Measurements from ENCODE around the gene MFAP2.

MFAP2 gene

DNA sequence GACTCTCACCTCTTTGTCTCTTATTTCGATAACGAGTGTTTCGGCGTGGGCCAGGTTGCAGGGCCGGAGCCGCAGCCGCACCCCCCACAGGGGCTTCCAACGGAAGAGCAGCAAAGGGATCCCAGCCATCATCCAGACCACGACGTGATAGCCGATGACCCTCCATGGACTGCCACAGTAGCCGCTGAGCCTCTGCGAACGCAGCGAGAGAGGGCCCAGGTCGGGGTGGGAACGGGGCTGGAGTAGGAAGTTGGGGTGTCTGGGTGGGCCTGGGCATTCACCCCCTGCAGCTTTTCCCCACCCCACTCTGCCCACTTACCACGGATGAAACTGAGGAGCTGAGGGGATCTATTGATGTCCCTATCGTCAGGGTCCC lies 24.9 kb upstream of the MFAP2 start:
- no peak for DNase-seq

DNA sequence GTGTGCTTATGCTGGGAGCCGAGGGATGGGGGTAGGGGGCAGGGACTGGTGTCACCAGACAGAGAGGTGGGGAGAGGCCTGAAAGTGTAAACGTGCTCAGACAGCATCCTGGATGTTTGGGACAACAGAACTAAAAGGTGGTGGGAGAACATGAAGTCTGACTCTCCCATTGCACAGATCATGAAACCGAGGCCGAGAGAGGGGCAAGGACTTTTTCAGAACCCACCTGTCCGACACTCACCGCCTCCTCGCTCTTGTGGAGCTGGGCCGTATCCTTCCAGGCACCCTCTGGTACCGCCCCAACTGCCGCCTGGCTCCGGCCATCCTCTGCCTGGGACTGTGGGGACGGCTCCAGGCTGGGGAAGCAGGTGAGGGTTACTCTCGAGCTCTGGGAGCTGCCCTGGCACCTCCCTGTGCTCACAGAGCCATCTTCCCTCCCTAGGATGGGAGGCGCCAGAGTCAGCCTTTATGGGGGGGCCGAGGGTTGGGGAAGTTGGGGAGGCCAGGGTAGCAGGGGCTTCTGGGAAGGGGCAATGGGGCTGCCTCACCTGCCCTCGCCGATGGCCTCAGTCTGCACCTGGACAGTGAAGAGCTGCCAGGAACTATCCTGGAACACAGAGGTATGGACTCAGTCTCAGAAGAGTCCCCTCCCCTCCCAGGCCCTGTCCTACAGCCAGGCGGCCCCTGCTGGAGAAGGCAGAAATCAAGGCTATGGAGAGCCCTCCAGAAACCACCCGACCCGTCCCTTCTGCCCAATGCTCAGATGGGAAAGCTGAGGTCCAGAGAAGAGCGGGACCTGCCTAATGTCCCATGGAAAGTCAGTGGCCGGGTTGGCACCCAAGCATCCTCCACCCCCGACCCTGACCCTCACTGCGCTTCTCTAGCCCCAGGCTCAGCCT lies 24.3 kb upstream of the MFAP2 start:
- no peak for DNase-seq

DNA sequence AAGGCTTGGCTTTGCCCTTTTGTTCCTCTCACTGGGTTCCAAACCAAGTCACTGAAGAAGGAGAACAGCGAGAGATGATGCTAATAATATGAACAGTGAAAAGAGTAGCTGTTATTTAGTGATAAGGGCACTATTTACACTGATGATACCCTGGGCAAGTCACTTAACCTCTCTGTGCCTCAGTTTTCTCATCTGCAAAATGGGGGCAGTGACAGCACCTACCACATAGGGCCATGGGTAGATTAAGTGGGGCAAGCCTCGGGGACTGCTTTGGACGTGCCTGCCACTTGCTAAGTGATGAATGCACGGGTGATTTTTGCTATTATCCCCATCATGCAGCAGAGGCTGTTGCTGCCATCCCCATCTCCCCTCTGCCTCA lies 22.1 kb upstream of the MFAP2 start:
- no peak for DNase-seq

DNA sequence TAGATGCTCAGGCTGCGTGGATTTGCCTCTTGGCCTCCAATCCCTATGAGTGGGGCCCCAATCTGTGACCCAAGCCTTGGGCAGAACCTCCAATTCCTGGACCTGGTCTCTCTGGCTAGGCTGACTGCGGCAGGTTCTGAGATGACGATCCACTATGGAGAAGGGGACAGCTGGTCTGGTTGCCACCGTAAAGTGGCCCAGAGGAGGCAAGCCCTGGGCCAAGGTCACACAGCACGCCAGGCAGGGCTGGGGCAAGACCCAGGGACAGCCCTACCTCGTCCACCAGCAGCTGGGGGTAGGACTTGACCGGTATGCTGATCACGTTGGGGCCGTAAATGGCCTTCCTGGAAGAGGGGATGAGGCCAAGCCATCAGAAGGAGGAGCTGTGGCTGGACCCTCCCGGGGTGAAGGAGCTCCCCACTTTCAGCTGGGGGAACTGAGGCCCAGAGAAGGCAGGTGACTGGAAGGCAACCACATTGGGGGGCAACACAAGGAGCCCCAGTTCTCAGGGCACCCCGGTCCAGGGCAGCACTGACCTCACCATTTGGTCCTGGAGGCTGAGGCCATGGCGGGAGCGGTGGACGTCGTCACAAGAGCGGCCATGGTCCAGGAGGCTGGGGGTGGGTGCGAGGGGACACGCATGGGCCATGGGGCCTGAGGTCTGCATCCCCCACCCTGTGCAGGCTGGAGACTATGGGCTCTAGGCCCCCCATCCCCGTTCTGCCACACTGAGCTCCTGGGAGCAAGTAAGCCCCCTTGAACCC lies 21.5 kb upstream of the MFAP2 start:
- DNase-seq: no peak

DNA sequence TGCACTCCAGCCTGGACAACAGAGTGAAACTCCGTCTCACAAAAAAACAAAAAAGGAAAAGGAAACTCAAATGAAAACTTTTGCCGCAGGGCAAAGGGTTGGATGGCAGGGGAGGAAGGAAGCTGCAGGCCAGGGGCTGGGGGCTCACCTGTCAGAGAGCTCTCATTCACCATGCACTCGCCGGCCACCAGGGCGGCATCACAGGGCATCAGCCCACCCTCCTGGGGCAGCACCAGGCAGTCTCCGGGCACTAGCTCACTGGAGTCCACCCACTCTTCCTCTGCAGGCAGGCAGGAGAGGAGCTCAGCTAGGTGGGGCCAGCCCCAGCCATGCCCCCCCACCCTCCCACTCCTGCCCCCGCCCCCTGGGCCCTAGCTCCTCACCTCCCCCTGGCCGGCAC lies 19.4 kb upstream of the MFAP2 start:
- no peak for DNase-seq

DNA sequence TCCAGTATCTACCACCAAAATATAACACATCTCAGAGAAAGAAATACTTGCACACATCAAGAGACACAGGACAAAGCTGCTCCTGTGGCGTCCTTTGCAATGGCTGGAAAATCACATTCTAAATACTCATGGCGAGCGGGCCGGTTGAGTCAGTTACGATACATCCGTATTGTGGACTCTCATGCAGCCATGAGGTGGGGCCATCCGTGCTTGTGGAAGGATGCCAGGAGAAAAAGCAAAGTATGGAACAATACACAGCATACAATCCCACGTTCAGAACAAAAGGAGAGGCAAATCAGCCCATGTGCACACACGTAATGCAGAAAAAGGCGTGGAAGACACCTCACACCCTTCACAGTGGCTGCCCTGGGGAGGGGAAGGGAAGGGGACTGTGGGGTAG lies 18.2 kb upstream of the MFAP2 start:
- peak; percentile 23 for DNase-seq

DNA sequence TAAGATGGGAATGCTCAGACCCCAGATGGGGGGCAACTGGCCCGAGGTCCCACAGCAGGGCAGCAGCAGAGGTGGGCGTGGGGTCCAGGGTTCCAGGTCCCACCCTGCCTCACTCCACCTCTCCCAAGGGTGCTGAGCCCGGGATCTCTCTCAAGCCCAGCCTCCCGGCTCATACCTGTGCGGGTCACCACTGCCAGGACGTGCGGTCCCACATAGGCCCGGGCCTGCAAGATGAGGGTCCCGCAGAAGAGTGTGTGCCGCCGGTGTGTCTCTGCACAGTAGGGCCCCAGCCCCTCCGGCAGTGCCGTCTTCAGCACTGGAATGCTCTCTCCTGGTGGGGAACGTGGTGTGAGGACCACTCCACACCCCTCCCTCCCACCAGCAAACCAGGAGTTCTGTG lies 16.4 kb upstream of the MFAP2 start:
- no peak for DNase-seq

DNA sequence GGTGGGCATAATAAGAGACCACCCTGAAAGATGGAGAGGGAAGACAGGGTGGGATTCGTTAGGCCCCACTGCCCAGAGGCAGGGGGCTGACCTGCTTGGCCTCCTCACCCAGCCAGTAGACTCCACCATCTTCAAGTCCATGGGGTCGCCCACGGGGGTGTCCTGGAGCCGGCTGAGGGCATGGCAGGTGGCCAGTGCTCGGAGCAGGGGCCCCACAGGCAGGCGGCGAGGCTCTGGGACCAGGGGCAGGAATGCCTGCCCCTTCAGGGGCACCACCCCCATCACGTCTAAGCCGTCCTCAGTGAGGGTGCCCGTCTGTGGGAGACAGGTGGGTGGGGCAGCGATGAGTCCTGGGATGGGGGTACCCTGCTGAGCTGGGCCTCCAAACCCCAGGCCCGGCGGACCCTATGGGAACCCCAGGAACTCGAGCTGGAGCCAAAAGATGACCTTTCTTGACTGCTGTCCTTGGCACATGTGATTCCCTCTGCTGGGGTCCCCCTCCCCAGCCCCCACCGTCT lies 13.2 kb upstream of the MFAP2 start:
- DNase-seq: no peak

DNA sequence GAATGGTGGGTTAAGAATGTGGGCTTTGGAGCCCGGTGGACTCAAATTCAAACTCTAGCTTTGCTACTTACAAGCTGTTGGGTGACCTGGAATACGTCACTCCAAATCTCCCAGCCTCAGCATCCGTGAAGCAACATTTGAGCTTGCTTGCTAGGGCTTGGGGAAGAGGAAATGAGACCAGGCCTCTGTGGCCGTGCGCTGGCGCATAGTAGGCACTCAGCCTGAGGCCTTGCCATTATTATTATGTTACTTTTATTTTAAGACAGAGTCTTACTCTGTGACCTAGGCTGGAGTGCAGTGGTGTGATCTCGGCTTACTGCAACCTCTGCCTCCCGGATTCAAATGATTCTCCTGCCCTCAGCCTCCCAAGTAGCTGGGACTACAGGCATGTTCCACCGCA lies 12.3 kb upstream of the MFAP2 start:
- DNase-seq: no peak

DNA sequence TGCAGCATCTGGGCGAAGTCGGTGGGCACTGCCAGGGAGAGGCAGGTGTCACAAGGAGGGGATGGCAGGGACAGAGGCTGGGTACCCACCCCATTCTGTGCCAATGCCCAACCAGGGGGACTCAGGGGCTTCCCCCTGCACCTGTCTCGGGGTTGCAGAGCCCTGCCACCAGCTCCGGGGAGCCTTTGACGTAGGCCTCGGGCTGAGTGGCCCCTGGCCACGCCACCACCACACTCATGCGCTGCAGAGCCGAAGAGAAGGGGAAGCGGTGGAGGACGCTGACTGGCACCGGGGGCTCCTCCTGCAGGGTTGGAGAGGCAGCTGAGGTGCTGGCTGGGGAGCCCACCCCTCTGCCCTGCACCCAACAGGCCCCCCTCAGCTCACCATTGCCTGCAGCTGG lies 11.7 kb upstream of the MFAP2 start:
- no peak for DNase-seq

DNA sequence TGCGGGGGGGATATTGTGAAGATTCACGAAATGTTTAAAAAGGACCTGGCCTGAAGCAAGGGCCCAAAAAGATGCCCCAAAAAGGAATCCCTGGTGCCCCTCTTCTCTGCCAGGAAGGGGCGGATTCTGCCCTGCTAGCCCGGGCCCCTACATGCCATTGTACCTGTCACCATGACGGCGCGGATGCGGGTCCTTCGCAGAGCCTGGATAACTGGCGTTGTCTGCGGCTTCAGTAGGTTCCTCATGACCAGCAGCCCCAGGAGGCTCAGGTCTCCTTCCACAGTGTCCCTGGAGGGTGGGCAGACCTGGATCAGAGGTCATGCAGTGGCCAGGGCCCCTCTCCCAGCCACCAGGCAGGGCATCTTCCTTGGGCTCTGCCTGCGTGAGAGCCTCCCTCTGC lies 11.2 kb upstream of the MFAP2 start:
- DNase-seq: no peak

DNA sequence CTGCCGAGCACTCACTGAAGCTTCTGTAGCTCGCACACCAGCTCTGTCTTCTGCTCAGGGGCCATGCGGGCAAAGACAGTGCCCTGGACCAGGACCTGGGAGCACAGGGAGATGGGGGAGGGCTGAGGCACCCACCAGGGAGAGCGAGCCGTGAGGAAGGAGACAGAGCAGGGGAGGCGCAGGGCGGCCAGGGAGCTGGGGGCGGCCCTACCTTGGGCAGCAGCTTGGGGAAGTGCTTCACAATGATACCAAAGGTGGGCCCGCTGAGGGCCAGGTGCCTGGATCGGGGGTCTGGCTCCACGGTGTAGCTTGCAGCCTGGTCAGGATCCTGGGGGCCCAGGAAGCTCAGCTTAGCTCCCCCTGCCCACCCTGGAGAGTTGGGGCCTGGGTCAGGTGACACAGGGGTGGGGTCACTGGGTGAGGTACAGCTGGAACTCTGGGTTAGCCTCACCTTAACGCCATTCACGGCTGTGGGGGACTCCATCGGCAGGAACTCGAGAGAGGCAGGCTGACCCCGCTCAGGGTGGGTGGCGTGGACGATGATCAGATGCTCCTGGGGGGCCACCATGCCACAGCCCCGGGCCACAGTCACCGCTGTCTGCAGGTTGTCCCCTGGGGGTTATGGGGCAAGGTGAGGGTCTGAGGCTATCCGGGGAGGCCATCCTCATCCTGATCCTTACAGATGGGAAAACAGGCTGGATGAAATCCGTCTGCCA lies 9.4 kb upstream of the MFAP2 start:
- DNase-seq: no peak

DNA sequence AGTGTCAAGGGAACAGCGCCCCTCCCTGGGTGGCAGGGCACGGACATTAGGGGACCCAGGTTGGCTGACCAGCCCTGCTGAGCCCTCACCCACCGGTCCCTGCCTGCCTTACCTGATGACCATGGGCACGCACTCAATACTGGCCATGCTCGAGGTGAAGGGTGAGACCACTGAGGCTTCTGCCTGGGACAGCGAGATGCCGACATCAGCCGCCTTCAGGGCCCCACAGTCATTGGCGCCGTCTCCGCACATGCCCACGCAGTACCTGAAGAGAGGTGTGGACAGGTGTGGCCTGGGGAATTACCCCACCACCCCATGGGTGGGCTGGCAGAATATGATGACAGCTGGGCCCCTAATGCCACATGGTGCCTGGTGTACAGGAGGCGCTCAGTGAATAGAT lies 7.8 kb upstream of the MFAP2 start:
- no peak for DNase-seq

DNA sequence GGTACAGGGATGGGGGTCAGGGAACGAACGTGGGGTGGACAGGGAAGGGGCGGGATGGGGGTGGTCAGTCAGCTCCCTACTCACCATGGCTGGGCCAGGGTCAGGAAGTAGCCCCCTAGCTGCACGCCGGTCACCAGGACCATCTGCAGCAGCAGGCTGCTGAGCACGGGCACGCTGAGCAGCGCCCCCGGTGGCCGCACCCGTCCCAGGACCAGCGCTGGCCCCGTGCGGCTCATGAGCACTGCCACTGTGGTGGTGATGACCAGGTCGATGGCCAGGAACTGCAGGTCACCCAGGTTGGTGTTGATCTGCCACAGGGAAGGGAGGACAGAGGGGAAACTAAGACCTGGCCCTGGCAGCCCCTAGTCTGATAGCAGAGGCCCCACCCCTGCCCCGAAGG lies 6.5 kb upstream of the MFAP2 start:
- DNase-seq: no peak

DNA sequence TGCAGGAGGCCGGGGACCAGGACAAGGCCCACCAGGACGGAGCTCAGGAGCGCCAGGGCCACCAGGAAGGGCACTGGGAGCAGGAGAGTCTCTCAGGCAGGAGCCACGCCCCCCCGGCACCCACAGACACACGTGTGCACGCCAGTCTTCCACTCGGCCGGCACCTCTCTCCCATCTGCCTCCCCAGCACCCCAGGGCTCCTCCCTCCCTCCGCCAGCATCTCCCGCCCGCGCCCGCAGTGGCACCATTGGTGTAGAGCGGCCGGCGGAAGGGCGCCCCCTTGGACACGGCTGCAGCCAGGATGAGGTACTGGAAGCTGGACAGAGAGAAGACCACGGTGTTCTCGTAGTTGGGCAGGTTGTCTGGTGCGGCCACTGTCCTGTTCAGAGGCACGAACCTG lies 6.1 kb upstream of the MFAP2 start:
- no peak for DNase-seq

DNA sequence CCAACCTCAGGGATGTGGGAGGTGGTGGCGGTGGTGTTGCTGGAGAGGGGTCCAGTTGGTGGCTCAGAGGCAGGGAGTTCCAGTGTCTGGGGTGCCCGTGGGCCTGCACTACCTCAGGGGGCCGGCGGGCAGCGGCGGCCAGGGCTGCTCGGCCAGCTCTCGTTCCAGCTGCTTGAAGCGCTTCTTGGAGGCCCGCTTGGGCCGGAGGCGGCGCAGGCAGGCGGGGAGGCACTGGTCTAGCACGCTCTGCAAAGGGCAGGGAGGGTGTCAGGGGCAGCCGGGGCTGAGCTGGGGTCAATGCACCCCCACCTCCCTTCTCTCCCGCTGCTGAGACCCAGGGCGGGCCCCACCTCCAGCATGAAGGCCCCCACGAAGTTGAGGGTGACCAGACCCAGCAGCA lies 5.7 kb upstream of the MFAP2 start:
- DNase-seq: no peak

DNA sequence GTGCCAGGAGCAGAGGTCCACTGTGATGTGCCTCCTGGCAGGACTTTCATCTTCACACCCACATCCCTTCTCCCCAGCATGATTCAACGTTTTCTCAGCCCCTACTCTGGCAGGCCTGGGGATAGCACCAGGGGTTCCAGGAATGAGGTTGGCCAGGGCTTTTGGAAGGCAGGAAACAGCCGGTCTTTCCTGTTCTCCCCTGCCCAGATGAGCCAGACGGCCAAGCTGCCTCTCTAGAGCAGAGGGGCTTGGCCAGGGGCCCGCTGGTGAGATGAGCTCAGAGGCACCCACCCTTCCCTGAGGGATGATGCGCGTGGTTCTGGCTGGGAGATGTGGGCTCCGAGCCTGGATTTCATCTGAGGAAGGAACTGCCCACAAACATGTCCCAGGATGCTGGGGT lies 4.3 kb upstream of the MFAP2 start:
- peak; percentile 97 for DNase-seq

DNA sequence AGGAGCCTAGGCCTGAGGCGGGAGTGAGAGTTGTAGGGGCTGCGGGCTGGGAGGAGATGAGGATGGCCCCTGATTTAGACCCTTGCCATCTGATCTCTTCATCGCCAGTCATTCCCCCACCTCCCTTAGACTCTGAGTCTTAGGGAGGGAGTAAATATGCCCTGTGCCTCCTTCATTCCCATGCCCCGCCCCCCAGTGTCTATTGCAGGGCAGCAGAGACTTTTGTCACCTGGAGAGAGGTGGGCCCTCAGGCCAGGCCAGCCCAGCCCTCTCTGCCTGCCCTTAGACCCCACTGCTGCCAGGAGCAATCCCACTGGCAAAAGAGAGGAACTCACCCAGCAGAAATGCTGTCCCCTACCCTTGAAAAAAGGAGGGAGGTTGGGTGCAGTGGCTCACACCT lies 3.2 kb upstream of the MFAP2 start:
- DNase-seq: no peak

DNA sequence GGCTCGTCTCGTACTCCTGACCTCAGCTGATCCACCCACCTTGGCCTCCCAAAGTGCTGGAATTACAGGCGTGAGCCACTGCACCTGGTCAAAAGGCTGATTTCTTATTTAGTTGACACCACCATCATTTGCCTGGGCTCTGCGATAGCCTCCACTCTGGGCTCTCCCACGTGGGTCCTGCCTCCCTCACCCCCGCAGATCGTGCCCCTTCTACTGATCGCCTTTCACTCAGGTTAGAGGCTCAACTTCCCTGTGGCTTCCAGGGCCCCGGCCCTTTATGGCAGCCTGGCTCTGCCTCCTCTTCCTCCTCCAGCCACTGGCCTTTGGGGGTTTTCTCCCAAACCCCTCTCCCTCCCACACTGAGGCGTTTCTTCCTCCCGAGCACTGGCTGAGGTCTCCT lies 2.5 kb upstream of the MFAP2 start:
- no peak for DNase-seq

DNA sequence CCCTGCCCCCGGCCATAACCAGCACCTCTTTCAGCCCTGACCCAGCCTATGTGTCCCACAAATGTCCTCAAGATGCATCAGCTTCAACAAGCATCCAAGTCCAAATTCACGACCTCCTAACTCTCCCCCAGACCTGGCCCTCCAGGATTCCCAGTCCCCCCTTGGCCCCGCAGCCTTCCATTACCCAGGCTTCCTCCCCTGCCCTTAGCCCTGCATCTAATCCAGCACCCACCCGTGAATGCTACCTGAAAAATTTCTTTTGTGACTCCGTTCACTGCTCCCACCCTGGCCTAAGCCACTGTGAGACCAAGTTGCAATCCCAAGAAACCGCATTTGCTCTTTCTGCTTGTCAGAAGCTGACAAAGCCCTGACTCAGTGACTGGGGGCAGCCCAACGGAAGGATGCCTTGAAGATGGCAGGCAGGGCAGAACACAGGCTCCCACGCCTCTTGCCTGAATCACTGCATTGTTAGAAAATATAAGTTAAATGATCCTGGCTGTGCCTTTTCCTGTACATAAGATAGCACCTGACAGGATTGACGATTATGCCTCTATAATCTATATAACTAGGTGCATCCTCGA lies 939 bp upstream of the MFAP2 start:
- peak; percentile 92 for DNase-seq

DNA sequence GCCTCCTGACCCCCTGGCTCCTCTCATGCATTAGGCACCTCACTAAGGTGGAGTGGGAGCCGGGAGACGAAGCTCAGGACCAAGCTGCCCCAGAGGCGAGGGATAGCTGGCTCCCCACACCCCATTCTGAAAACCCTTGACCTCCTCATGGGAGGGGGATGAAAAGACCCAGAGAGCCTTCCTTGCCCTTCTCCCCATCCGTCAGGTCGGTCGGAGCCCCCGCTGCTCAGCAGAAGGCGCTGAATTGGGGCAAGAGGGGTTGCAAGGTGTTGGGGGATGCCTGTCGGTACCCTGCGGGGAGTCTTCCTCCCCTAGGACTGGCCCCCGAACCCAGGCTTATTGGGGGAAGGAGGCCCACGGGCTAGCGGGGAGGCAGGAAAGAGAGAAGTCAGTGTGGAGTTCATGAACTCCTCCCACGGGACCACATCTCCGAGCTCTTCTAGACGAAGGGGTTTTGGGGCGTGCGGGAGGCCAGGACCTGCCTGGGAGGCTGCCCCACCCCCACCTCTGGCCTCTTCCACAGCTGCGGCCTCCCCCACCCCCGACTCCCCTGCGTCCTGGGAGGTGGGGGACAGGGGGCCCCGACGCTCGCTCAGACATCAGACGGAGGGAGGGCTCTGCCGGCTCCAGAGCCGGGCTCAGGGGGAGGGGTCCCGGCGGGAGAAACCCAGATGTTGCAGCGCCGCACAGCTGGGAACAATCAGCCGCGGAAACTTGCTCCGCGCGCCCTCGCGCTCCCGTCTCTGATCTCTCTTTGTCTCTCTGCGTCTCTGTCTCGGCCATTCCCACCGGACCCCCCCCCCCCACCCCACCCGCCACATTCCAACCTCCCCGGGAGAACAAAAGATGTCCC lies 719 bp downstream of the MFAP2 start:
- DNase-seq: peak; percentile 86

Measured in fibroblast of upper back skin (primary cell).